ENCODE results near the gene FAM13C. TPM values are rescaled to one million over a fixed set of nuclear protein-coding genes. Genes with fewer than 3 reads are reported as not detected.

The FAM13C gene
- total RNA-seq, 1 donor from 2014 or later: 0.07 TPM

DNA sequence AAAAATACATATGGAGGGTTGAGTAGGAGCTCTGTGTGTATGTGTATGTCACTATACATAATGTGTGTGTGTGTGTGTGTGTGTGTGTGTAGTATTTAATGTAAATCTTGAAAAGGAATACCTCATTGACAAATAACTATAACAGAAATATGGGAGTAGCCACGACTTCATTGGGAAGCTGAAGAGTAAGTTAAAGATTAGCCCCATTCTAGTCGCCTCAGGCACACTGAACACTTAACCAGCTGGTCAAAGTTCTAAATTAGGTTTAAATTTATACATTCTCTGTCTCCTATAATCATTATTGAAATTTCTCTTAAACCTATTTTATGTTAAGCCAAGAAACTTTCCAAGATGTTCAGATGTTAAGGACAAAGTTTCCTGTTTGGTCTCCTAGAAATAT lies 45.3 kb downstream of the FAM13C start:
- no peak for DNase-seq (ENCODE audit: low read depth, low spot score)

DNA sequence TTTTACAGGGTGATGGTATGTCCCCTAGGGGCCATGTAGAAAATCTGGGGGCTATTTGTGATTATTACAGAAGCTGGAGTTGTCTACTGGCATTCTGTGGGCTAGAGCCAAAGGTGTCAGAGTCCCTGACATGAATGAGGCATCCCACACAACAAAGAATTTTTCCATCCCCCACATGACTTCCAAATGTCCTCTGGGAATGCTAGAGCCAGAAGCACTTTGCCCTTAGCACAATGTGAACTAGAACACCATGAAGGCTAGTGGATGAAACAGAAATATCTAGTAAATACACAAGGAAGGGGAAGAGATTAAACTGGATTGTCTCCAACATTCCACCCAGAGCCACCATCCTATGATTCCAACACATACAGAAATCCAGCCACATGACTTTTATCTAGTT lies 46.9 kb downstream of the FAM13C start:
- DNase-seq (ENCODE audit: low read depth, low spot score): no peak

DNA sequence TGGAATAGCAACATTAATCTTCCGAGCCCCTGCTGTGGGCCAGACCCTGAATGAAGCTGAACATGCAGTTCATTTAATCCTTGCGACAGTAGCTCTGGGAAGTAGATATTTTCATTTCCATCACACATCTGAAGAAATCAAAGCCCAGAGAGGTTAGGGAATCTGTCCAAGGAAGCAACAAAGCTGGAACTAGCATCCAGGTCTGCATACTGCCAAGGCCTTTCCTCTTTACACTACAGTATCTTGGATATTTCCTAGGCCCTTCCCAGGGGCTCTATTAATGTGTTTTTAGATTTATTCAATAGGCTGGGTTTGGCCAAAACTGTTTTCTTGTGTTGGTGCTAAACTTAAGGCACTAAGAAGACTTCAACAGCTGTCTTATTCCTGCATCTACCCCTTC lies 48.1 kb downstream of the FAM13C start:
- DNase-seq (ENCODE audit: low read depth, low spot score): no peak

DNA sequence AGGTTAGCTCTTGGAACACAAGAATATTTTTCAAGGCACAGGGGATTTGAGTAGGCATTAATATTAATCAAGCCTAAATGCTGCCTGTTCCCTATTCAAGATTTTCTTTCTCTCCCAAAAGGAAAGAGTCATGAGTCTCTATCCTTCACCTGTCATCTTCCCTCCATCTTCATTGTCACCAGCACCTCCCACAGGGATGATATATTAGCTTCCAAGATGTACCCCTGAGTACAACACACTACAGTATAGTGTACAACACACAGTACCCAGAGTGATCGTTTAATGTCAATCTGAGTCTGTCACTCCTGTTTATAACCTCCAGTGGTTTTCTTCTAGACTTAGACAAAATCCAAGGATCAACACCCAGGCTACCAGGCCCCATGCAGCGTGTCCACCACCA lies 50.1 kb downstream of the FAM13C start:
- no peak for DNase-seq (ENCODE audit: low read depth, low spot score)

DNA sequence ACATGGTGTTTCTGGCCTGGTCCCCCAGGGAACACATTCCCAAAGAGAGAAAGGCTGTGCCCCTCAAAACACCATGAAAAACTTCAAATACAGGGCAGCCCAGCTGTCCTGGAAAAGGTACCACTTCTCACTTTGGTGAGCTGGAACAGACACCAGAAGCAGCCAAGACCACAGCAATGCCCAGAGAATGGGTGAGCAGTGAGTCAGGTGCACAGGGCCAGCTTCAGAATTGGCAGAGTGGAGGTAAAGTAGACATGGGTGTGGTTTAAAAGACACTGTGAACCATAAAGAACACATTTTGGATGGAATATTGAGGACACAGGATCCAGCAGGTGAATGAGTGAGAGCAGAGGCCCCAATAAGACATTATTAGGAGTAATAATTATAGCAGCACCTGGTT lies 51.3 kb downstream of the FAM13C start:
- DNase-seq (ENCODE audit: low read depth, low spot score): no peak

DNA sequence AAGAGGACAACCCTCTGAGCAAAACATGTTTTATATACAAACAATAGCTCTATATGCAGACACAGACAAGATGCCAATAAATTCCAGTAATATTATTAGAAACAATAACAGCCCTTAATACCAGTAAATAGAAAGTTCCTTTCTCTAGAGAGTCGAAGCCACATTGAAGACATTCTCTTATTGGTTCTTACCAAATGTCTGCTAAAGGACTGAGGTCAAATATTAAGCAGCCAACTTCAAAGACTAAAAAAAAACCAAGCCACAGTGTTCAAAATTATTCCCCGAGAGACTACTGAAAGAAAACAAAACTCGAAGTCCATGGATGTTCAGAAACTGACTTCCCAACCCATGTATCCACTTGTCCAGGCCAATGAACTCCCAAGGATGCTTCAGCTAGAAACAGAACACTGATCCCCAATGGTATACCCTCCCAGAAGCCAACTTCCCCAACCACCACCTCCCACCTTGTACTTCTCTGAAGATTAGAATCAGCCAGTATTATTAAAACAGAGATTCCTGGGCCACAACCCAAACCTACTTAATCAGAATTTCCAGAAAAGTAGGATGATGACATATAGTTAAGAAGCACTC lies 51.9 kb downstream of the FAM13C start:
- no peak for DNase-seq (ENCODE audit: low read depth, low spot score)

DNA sequence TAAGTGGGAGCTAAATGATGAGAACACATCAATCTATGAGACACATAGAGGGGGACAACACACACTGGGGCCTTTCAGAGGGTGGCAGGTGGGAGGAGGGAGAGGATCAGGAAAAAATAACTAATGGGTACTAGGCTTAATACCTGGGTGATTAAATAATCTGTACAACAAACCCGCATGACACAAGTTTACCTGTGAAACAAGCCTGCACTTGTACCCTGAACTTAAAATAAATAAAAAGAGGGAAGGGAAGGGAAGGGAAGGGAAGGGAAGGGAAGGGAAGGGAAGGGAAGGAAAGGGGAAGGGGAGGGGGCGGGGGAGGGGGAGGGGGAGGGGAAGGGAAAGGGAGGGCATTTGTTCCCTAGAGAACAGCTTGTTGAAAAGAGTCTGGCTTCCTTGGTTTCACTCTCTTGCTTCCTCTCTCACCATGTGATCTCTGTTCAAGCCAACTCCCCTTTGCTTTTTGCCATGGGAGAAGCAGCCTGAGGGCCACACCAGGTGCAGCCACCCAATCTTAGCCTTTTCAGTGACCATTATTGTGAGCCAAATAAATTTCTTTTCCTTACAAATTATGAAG lies 57.7 kb downstream of the FAM13C start:
- no peak for DNase-seq (ENCODE audit: low read depth, low spot score)

DNA sequence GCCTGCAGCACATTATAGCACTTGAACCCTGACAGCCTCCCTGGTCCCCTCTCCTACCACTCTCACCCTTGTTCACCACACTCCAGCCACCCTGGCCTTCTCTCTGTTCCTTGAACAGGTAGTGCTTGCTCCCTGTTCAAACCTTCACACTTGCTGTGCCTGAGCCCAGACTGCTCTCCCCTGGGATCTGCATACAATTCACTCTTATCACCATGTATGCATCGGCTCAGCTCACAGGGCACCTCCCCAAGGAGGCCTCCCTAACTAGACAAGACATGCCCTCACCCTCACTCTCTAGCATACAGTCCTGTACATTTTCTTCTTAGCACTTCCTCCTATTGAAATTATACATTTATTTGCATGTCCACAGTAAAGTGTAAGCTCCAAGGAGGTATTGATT lies 59.3 kb downstream of the FAM13C start:
- no peak for DNase-seq (ENCODE audit: low read depth, low spot score)

DNA sequence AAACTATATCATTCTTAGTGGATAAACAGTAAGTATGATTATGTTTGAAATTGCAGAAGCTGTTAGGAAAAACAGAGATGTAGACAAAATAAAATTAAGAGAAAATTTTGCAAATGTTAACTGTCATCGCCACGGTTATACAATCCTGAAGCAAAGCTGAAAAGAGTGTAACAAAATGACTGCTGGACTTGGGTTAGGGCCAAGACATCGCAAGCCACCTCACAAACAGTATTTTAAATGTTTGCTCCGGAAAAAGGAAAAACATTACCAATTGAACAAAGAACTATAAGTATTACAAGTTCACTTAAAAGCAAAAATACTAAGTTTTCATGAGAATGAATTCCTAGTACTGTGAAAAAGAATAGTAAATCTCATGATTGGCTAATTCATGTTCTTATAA lies 60.0 kb downstream of the FAM13C start:
- DNase-seq (ENCODE audit: low read depth, low spot score): no peak

DNA sequence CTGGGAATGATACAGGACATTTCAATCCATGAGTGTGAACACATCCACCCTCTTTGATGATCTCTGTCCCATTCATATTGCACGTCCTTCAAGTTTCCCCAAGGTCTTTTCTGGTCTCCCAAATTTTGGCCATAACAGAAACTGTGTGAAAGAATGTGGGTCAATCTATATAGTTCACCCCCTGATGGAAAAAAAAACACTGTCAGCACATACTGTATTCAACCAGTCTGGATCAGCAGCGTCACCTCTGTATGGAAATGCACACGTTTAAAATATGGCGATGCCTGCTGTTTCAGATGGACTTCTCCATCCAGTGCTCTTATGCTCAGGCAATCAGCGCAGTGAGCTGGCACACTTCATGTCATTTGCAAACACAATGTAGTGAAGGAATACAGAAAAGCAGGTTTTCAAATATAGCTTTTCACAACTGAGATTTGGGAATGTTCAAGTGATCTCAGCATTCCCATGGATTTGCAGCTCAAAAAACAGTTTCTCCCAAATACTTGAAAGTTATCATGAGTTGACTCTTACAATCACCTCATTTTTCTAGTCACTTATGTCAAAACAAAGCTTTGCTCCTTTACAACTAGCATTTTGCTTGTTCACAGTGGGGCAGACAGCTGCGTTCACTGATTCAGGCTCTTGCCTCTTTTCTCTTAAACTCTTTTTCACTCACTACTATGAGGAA lies 61.1 kb downstream of the FAM13C start:
- DNase-seq (ENCODE audit: low read depth, low spot score): no peak

DNA sequence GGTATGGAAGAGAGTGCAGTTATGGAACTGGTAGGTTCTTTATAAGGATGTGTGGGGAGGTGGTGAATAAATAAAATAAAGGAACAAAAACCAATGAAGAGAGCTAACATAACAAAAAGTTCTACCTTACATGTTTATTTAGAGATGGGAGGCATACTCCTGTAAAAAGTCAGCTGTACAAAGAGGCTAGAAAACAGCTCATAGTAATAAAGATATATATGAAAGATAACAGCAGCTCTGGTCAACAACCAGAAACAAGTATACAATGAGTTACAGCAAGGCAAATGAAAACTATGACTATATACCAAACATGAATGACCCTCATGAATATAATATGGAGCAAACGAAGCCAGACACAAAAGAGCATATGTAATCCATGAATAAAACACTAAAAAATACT lies 62.0 kb downstream of the FAM13C start:
- DNase-seq (ENCODE audit: low read depth, low spot score): no peak

DNA sequence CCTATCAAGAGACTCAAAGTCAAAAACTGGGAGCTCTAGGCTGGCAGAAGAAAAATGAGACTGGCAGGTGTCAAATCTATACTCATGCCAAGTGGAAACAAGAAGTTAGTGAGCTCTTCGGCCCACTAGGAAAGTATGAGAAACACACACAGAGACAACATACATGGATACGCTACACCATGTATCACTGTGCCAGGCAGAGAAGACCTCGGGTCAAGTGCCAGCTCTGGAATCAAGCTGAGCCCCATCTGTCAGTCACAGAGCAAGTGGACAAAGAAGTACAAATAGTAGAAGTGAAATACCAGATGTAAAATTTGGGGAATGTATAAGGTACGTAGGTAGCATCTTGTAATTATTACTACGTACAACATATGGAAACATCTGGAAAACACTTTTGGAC lies 62.4 kb downstream of the FAM13C start:
- no peak for DNase-seq (ENCODE audit: low read depth, low spot score)

DNA sequence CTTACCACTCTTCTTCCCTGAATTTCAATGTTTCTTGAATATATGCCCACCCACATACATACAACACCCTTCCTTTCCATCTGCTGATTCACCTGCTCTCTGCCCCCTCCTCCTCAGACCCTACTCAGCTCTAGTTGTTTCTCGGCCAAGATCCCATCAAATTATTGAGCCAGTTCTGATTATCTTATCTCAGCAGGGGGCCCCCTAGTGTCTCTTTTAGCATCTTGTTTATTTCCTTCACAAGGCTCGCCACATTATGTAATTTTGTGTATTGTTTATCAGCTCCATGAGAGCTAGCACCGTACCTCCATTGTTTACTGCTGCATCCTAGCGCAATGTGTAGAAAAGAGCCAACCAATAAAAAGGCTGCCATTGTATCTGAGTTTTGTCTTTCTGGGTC lies 71.9 kb downstream of the FAM13C start:
- no peak for DNase-seq (ENCODE audit: low read depth, low spot score)

DNA sequence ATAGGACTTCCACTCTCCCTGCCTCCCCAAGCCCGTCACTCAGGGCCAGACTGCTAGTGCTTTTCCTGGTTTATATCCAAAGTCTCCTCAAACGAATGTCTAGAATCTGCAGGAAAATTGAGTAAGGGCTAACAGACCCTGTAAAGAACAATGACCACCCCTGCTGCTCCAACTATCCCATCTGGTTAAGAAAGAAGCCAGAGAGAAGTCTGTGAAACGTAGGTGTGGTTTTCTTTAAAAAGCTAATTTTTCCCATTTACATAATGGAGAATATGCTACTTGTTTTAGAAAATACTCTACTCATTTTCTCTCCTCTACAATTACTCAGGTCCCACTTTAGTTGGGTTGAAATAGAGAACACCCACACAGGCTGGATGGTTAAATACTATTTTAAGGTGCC lies 72.5 kb downstream of the FAM13C start:
- DNase-seq (ENCODE audit: low read depth, low spot score): no peak

DNA sequence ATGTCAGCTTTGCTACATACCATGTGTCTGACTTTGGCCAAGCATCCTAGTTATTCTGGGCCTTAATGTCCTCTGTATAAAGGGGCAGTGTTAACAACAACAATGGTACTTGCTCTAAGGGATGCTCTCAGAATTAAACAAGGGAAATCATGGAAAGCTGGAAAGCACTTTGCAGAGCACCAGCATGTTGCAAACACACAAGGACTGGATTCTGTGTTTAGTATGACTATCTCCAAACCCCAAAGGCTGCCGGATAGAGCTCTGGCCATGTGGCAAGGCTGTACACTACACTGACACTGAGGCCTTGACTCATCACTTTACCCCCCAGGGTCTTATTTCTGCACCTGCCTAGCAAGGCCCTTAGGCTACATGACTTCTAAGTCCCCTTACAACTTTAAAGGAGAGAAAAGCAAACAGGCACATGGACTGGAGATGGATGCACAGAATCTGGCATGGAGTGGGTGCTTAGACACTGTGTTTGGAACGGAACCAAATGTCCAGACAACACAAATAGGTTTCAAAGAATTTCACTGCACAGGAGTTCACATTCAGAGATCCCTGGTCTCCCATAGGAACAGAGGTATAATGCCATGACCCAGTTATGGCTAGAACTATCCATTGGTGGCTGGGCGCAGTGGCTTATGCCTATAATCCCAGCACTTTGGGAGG lies 74.6 kb downstream of the FAM13C start:
- DNase-seq (ENCODE audit: low read depth, low spot score): no peak

DNA sequence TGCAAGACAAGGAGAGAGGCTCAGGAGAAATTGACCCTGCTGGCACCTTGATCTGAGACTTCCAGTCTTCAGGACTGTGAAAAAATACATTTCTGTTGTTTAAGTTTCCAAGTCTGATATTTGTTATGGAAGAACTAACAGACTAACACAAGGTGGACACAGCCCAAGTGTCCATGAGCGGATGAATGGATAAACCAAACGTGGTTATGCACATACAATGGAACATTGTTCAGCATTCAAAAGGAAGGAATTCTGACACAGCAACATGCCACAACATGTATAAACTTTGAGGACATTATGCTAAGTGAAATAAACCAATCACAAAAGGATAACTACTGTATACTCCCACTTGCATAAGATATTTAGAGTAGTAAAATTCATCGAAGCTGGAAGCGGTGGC lies 76.5 kb downstream of the FAM13C start:
- no peak for DNase-seq (ENCODE audit: low read depth, low spot score)

DNA sequence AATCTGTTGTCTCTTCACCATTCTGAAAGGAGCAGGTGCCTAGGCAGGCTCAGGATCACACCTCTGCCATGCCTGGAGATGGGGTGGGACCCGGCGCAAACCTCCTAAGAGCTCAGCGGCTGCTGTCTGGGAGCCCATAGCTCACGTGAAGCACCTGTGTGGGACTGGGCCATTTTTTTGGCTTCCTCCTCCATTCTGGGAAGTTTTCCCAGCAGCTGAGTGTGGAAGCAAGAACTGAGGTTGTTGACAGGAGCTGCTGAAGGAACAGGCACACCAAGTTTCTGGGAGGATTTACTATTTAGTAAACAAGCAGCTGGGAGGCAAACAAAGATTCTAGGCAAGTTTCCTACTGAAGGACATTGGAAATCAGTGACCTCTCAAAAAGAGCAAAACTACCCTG lies 77.3 kb downstream of the FAM13C start:
- no peak for DNase-seq (ENCODE audit: low read depth, low spot score)

DNA sequence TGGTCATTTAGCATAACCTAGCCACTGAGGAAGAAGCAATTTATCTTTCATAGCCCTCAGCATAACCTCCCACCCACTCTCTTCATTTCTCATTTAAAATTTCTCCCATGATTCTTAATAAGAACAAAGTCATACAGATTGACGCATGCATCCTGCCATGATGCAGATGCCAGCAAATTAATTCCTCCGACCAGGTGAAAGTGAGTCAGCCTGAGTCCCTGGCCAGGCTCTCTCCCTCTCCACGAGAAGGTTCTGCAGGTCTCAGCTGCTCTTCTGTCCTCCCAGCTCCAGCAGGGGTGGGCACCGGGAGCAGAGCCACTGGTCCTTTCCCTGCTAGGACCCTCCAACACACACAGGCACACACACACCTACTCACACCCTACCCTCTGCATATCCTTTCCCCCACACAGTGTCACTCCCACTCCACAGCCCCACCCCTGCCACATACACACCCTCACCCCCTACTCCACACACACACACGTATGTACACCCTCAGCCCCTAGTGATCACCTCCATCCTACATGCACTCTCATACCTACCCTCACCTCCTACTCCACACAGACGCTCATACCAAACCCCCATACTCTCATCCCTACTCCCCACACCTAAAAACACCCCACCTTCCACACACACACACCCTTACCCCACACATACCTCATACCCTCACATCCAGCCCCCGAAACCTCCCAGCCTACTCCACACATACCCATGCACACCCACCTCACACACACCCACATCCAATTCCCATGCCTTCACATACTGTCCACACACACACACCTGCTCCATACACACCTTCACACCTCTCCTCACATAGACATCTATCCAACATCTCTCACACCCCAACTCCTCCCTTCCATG lies 78.0 kb downstream of the FAM13C start:
- no peak for DNase-seq (ENCODE audit: low read depth, low spot score)

DNA sequence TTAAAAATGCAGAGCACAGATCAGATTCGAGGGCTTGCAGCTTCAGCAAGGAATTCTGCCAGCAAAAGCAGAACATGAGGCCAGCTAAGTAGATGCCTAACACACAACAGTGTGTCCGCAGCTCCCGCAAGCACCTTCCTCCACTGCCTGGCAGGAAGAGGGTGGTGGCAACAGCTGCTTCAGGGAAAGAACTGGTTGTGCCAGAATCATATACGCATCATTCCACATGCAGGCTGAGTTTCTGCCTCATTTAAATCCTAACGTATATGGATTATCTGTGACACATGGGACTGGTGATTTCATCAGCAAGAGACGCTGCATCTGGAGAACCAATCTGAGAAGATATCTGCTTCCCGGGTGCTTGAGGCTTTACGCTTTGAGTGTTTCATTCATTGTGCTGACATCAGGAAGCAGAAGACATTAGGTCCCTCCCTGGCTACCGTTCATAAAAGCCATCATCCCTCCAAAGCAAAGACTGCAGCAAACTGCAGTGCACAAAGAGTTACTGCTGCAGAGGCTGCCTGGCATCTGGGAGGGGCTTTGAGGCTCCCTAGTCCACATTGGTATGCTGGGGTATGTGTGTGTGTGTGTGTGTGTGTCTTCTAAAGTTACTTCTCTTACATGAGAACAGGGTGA lies 78.8 kb downstream of the FAM13C start:
- DNase-seq (ENCODE audit: low read depth, low spot score): no peak

DNA sequence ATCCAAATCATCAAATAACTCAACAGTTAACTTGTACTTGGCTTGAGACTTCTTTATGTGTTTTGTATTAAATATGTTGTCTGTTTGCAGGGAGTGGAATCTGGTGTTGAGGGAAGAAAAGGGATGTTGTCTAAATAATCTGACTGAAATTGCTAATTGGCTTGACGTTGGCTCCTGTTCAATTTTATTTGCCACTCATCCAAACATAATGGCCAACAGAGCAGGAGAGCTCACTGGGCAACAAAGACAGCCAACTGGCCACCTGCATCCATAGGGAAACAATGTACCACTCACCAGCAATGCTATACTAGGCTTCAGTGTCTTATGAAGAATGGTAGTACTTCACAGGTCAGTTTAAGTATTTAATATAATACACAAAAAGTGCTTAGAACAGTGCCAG lies 80.5 kb downstream of the FAM13C start:
- no peak for DNase-seq (ENCODE audit: low read depth, low spot score)

DNA sequence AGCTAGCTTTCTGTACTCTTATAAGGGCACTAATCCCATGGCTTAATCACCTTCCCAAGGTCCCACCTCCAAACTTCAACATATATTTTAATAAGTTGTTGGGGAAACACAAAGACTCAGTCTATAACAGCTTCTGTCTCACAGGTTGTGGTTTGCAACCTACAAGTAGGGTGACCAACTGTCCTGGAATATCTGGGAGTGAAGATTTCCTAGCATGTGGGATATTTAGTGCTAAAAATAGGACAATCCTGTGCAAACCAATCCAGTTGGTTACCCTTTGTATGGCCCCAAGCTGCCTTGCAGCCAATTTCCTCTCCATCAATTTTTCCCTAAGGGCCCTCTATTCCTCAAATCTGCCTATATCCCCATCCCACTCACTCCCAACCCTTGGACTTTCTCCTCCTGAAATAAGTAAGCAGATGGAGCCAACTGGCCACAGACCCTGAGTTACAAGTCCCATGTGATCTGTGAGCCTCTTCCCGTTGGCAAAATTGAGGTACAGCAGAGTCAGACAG lies 82.3 kb downstream of the FAM13C start:
- DNase-seq (ENCODE audit: low read depth, low spot score): no peak
